CD4-positive, alpha-beta T cell (primary cell): ENCODE results near the gene HHAT. TPM values are rescaled to one million over a fixed set of nuclear protein-coding genes. Genes with fewer than 3 reads are reported as not detected.

Source experiments
- ATAC-seq: fragments of 200-7000 bp; cut with Tn5 transposase; one replicate; pipeline ENCODE4 v1.10.0; 2022; ENCODE audit warnings: mild to moderate bottlenecking; ENCODE audit not compliant: poor library complexity
- CTCF ChIA-PET: fragments of 350-600 bp; sonication (Branson Sonifier 250); formaldehyde crosslinking; loops from one replicate; lab custom pipeline; 2021; ENCODE audit warnings: antibody characterized with exemption, inconsistent platforms; lab: Charles Lee
- POLR2A ChIA-PET: fragments of 350-600 bp; sonication (Branson Sonifier 250); formaldehyde crosslinking; loops from one replicate; lab custom pipeline; 2021; ENCODE audit warnings: antibody characterized with exemption, inconsistent platforms; lab: Charles Lee
- DNase-seq, 14 experiments: peaks; one replicate each; pipeline ENCODE4 v3.0.0-alpha.2; 2013 to 2020; ENCODE audit warnings: mixed read lengths in 2 of 14
- H3K27ac ChIP-seq, 2 donors: one replicate each; pipeline versions ENCODE4 v1.5.1 to v1.7.0; 2013; ENCODE audit warnings: low read length in 2 of 2, low read depth in 1 of 2, mild to moderate bottlenecking in 1 of 2
- H3K27me3 ChIP-seq, 2 experiments: 1 replicate in 1 of 2; 2 replicates in 1 of 2; pipeline versions ENCODE4 v1.6.1 to v1.7.0; 2013; ENCODE audit warnings: low read length in 2 of 2, control low read depth in 1 of 2, mild to moderate bottlenecking in 1 of 2, moderate library complexity in 1 of 2; ENCODE audit not compliant: insufficient read depth in 2 of 2, control insufficient read depth in 1 of 2
- H3K36me3 ChIP-seq: one replicate; pipeline ENCODE4 v1.6.1; 2013; ENCODE audit warnings: low read length, control low read depth; ENCODE audit not compliant: insufficient read depth
- H3K4me1 ChIP-seq: one replicate; pipeline ENCODE4 v1.6.1; 2013; ENCODE audit warnings: low read length, control low read depth; ENCODE audit not compliant: insufficient read depth
- H3K4me3 ChIP-seq: one replicate; pipeline ENCODE4 v1.5.1; 2013; ENCODE audit warnings: mild to moderate bottlenecking, low read length, moderate library complexity
- H3K9me3 ChIP-seq, 2 experiments: 1 replicate in 1 of 2; 2 replicates in 1 of 2; pipeline versions ENCODE4 v1.6.1 to v1.7.0; 2013; ENCODE audit warnings: low read length in 2 of 2, mild to moderate bottlenecking in 2 of 2, control low read depth in 1 of 2, moderate library complexity in 1 of 2; ENCODE audit not compliant: control insufficient read depth in 1 of 2, insufficient read depth in 1 of 2
- H3K27ac Mint-ChIP-seq: one replicate; pipeline ENCODE4 v1.8.0; 2020; ENCODE audit warnings: mixed read lengths
- H3K27me3 Mint-ChIP-seq: one replicate; pipeline ENCODE4 v1.8.0; 2021; ENCODE audit warnings: mixed read lengths
- H3K36me3 Mint-ChIP-seq: one replicate; pipeline ENCODE4 v1.8.0; 2021; ENCODE audit warnings: low read depth, mixed read lengths
- H3K4me1 Mint-ChIP-seq: one replicate; pipeline ENCODE4 v1.8.0; 2021; ENCODE audit warnings: low read depth, mixed read lengths
- H3K4me3 Mint-ChIP-seq: one replicate; pipeline ENCODE4 v1.8.0; 2020; ENCODE audit warnings: mild to moderate bottlenecking, mixed read lengths
- H3K9me3 Mint-ChIP-seq: one replicate; pipeline ENCODE4 v1.8.0; 2020; ENCODE audit warnings: mixed read lengths
- intact Hi-C, 2 experiments: fragments of 100-400 bp; cut with DNase I in 1 of 2; cut with micrococcal nuclease in 1 of 2; formaldehyde crosslinking; loops; one replicate each; pipeline versions ENCODE4 v1.15.1 to v1.9.0; 2023 to 2025; cut with DNase I, micrococcal nuclease
- total RNA-seq, 174 experiments: library from RNA in 2 of 174; stranded (reverse) in 2 of 174; gene quantifications; one replicate each; pipeline ENCODE4 v1.2.3 and lab custom pipeline; 2021 to 2026
- TF ChIP-seq, protein P1 (sequence below): fragments of 200-600 bp; IDR thresholded peaks from one replicate; pipeline ENCODE4 v1.8.0; 2022; ENCODE audit warnings: antibody characterized with exemption, mild to moderate bottlenecking

HHAT gene
- total RNA-seq, 2 experiments from 2014 or later, result 3.1 to 3.3 TPM

DNA sequence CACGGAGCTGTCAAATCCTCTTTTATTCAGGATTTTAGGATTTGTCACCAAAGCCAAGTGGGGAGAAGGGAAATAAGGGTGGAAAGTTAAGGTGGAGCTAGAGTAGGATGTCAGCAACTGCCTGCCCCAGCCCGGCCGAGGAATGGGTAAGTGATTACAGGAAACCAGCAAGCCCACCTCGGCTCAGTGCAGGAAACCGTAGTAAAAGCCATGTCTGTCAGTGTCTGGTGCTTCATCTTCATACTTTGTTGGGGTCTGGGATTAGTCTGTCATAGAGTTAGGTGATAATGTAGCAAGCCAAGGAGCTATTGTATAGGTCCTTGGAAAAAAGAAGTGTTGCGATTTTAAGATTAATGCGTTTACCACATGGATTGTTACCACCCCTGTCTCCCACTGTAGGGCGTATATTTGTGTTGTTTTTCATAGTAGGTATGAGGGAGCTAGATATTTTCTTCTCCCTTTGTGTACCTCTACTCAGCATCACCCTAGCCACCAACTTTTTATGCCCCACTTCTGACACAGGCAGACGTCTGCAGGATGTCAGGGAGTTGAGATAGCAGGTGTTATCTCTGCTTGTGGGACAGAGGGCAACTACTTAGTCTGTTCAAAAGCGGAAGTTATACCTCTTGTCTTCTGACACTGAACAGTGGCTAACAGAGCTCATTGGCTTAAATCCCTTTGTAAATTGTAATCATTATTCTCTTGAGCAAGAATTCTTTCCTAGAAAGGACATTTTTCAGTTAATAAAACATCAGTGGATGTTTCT, 253.7 kb downstream of the HHAT start:
- Histone ChIP-seq H3K4me1 (no peaks in the 10 kb centered on the region), H3K4me3 (no peak overlapping the region), H3K27me3 (no peaks in the 10 kb centered on the region), H3K36me3 (no peaks in the 10 kb centered on the region), H3K27ac (no peak overlapping the region), H3K9me3 (no peaks in the 10 kb centered on the region)
- DNase-seq (no peak), ATAC-seq (peak; percentile 32)
- Mint-ChIP-seq H3K9me3 (peaks cover under 1% of the 10 kb centered on the region), H3K4me1 (peaks cover 8% of the 10 kb centered on the region), H3K27ac (no peak overlapping the region), H3K27me3 (no peaks in the 10 kb centered on the region), H3K36me3 (no peaks in the 10 kb centered on the region), H3K4me3 (no peak overlapping the region)
- ChIA-PET CTCF (no interaction called here), POLR2A (no interaction called here)
- intact Hi-C loops, result loop anchor here (2.0 to 10.0 kb wide), 3 partner anchors 550 to 1072 kb away; partner anchors contain the start of gene KCNH1 (in 2 of the 2)
- TF ChIP-seq, protein P1, sequence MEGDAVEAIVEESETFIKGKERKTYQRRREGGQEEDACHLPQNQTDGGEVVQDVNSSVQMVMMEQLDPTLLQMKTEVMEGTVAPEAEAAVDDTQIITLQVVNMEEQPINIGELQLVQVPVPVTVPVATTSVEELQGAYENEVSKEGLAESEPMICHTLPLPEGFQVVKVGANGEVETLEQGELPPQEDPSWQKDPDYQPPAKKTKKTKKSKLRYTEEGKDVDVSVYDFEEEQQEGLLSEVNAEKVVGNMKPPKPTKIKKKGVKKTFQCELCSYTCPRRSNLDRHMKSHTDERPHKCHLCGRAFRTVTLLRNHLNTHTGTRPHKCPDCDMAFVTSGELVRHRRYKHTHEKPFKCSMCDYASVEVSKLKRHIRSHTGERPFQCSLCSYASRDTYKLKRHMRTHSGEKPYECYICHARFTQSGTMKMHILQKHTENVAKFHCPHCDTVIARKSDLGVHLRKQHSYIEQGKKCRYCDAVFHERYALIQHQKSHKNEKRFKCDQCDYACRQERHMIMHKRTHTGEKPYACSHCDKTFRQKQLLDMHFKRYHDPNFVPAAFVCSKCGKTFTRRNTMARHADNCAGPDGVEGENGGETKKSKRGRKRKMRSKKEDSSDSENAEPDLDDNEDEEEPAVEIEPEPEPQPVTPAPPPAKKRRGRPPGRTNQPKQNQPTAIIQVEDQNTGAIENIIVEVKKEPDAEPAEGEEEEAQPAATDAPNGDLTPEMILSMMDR, result no peak

DNA sequence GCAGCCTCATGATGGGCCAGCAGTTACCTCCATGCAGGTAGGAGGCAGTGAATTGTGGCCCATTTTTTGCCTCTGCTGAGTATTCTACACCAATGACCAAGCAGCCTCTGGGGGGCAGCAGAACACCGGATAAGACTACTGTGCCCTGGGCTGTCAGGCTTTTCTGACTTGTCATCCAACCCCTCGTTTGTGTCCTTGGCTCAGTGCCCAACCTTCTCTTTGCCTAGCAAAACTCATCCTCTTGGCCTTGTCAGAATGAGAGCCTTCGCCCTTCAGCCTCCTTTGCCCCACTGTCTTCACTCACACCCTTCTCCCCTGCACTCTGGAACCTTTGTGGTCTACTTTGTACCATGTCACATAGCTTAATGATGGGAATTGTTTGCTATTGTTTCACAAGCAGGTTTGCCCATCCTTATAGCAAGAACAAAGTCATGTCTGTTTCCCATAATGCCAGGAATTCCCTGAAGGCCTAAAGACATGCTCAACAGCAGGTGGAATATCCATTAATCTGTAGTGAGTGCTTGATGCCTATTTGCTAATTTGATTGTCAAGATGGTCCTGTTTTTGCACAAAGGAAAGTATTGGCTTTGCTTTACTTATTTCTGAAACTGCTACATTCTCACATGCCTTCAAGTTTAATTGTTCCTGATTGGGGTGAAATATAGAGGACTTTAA, 255.9 kb downstream of the HHAT start:
- Mint-ChIP-seq H3K9me3 (no peaks in the 10 kb centered on the region), H3K27ac (no peak overlapping the region), H3K27me3 (no peaks in the 10 kb centered on the region), H3K4me1 (peaks cover 8% of the 10 kb centered on the region), H3K36me3 (no peaks in the 10 kb centered on the region), H3K4me3 (no peak overlapping the region)
- H3K4me1 ChIP-seq, result no peaks in the 10 kb centered on the region
- ATAC-seq, result peak; percentile 51
- ChIA-PET POLR2A (no interaction called here), CTCF (no interaction called here)
- no peak overlapping the region for H3K4me3 ChIP-seq
- intact Hi-C loops, result loop anchor here in 1 of 2 experiments (5.0 to 10.0 kb wide), 2 partner anchors 548 to 1070 kb away; partner anchors contain the start of gene KCNH1
- no peak overlapping the region for H3K27ac ChIP-seq
- H3K27me3 ChIP-seq, result no peaks in the 10 kb centered on the region
- peaks cover 0 to 4% of the 10 kb centered on the region in 2 experiments for H3K9me3 ChIP-seq
- H3K36me3 ChIP-seq, result no peaks in the 10 kb centered on the region
- TF ChIP-seq, protein P1, result peak; percentile 40
- peak; percentile 25 to 67 (median 41) for DNase-seq

DNA sequence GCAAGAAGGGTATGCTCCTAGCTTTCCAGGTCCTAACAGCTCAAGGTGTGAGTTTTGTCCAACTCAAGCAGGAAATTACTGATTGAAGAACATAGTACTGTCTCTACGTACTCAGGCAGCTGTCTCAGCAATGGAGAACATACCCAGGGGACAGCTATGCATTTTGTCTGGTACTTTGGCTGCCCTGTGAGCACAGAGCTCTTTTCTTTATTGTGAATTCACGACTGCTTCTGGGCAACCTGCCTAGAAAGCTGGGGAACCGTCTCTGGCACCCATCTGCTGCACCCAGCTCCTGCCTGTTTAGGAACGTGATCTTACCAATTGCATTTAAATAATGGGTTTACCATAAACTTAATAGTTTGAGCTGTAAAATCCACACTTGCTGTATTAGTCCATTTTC, 258.1 kb downstream of the HHAT start:
- Histone ChIP-seq H3K4me1 (no peaks in the 10 kb centered on the region), H3K36me3 (no peaks in the 10 kb centered on the region), H3K4me3 (no peak overlapping the region), H3K27me3 (no peaks in the 10 kb centered on the region), H3K27ac (no peak overlapping the region), H3K9me3 (peaks cover 3 to 4% of the 10 kb centered on the region in 2 experiments)
- ChIA-PET CTCF (no interaction called here), POLR2A (no interaction called here)
- TF ChIP-seq, protein P1, result no peak
- peaks cover 10% of the 10 kb centered on the region for H3K36me3 Mint-ChIP-seq
- no peak overlapping the region for H3K4me3 Mint-ChIP-seq
- no peaks in the 10 kb centered on the region for H3K27me3 Mint-ChIP-seq
- DNase-seq (no peak), ATAC-seq (no peak)
- H3K27ac Mint-ChIP-seq, result no peak overlapping the region
- H3K9me3 Mint-ChIP-seq, result no peaks in the 10 kb centered on the region
- H3K4me1 Mint-ChIP-seq, result peaks cover 8% of the 10 kb centered on the region
- intact Hi-C loops, result loop anchor here in 1 of 2 experiments (10.0 kb wide), 1 partner anchor 1068 kb away; no protein-coding TSS in a partner anchor
